ENCODE measurements around the gene SMYD1. TPM values are rescaled to one million over a fixed set of nuclear protein-coding genes. Genes with fewer than 3 reads are reported as not detected.

SMYD1 gene
- polyA plus RNA-seq, 1 donor from 2014 or later = not detected

DNA sequence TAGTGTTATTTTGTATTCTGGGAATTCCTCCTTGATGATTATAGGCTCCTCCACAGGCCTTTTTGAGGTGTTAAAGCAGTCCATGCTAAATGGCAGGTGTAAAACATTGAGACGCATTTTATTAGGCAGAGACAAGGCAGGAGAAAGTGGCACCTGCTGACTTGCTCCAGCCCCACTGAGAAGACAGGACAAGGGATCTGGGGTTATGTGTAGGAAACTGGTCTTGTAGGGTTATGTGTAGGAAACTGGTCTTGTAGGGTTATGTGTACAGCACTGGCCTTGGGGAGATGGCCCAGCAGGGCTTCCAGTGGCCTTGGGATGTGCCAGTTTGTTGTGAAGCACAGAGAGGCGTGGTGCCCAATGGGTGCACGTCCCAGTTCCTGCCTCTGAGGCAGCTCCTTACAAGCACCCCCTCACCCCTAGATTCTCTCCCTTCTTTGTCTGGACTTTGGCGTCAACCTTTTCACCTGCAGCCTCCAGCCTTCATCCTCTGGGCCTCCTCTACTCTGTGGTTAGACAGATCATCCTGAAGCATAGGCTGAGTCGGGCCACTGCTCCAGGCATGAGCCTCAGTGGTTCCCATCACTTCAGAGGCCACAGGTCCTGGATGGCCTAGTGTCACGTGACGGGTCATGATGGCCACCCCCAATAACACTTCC, 61.2 kb downstream of the SMYD1 start:
- no peak overlapping the region for H3K4me3 ChIP-seq (ENCODE audit: low read length)
- no peak for TF ChIP-seq EP300 (conservative IDR thresholded peaks at IDR 0.05; ENCODE audit: poor library complexity, severe bottlenecking)
- no peak overlapping the region for H2AFZ ChIP-seq (ENCODE audit: low read depth, low read length)
- H3F3A ChIP-seq (ENCODE audit: insufficient read depth, low read length, poor library complexity, severe bottlenecking) = no peaks in the 10 kb centered on the region
- H3K9me2 ChIP-seq (ENCODE audit: insufficient read depth, low read length) = no peaks in the 10 kb centered on the region
- H3K27me3 ChIP-seq (ENCODE audit: insufficient read depth, low read depth, low read length) = no peaks in the 10 kb centered on the region
- H3K36me3 ChIP-seq (ENCODE audit: insufficient read depth, low read length) = no peaks in the 10 kb centered on the region
- H3K4me2 ChIP-seq (ENCODE audit: low read length) = no peak overlapping the region
- no peaks in the 10 kb centered on the region for H3K9me3 ChIP-seq (ENCODE audit: low read length)
- H3K9ac ChIP-seq (ENCODE audit: low read length) = no peak overlapping the region
- no peaks in the 10 kb centered on the region for H3K79me2 ChIP-seq (replicated peaks; ENCODE audit: insufficient read depth, low read length)
- no peaks in the 10 kb centered on the region for H4K20me1 ChIP-seq (ENCODE audit: insufficient read depth)
- H3K27ac ChIP-seq (ENCODE audit: low read length) = no peak overlapping the region

DNA sequence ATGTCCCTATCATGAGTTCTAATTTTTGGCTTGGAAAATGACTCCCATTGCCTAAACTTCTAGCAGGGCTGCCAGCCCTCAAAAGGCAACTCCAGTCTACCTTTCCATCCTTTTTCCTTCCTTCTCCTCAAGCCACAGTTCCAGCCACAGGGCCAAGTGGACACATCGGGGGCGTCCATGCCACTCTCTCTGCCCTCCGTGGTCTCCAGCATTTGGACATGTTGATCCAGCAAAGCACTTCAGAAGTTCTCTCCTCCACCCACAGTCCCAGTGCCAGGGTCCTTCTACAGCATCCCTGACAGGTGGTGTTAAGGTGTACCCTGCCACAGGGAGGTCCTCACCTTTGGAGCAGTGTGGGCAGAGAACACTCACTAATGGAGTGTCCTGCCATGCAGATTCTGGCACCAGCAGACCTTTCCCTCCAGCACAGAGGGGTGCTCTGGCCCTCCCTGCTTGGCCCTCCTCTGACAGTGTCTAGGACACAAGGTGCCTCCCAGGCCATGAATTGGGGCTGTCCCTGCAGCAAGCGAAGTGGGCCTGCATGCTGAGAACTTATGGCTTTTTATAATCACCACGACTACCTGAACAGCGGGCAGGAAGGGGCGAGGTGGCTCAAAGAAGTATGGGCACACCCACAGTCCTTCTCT, 61.8 kb downstream of the SMYD1 start:
- Histone ChIP-seq H2AFZ (ENCODE audit: low read depth, low read length) (no peak overlapping the region), H3K27ac (ENCODE audit: low read length) (no peak overlapping the region), H3K9me2 (ENCODE audit: insufficient read depth, low read length) (no peaks in the 10 kb centered on the region), H3K4me2 (ENCODE audit: low read length) (no peak overlapping the region), H3K27me3 (ENCODE audit: insufficient read depth, low read depth, low read length) (no peaks in the 10 kb centered on the region), H3F3A (ENCODE audit: insufficient read depth, low read length, poor library complexity, severe bottlenecking) (no peaks in the 10 kb centered on the region), H3K4me3 (ENCODE audit: low read length) (no peak overlapping the region), H3K79me2 (replicated peaks; ENCODE audit: insufficient read depth, low read length) (no peaks in the 10 kb centered on the region), H3K36me3 (ENCODE audit: insufficient read depth, low read length) (no peaks in the 10 kb centered on the region), H3K9me3 (ENCODE audit: low read length) (no peaks in the 10 kb centered on the region), H3K9ac (ENCODE audit: low read length) (no peak overlapping the region), H4K20me1 (ENCODE audit: insufficient read depth) (no peaks in the 10 kb centered on the region)
- TF ChIP-seq, protein P1, sequence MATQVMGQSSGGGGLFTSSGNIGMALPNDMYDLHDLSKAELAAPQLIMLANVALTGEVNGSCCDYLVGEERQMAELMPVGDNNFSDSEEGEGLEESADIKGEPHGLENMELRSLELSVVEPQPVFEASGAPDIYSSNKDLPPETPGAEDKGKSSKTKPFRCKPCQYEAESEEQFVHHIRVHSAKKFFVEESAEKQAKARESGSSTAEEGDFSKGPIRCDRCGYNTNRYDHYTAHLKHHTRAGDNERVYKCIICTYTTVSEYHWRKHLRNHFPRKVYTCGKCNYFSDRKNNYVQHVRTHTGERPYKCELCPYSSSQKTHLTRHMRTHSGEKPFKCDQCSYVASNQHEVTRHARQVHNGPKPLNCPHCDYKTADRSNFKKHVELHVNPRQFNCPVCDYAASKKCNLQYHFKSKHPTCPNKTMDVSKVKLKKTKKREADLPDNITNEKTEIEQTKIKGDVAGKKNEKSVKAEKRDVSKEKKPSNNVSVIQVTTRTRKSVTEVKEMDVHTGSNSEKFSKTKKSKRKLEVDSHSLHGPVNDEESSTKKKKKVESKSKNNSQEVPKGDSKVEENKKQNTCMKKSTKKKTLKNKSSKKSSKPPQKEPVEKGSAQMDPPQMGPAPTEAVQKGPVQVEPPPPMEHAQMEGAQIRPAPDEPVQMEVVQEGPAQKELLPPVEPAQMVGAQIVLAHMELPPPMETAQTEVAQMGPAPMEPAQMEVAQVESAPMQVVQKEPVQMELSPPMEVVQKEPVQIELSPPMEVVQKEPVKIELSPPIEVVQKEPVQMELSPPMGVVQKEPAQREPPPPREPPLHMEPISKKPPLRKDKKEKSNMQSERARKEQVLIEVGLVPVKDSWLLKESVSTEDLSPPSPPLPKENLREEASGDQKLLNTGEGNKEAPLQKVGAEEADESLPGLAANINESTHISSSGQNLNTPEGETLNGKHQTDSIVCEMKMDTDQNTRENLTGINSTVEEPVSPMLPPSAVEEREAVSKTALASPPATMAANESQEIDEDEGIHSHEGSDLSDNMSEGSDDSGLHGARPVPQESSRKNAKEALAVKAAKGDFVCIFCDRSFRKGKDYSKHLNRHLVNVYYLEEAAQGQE (IDR thresholded peaks at IDR 0.05; ENCODE audit: borderline replicate concordance) = no peak
- no peak for TF ChIP-seq RAD21 (conservative IDR thresholded peaks at IDR 0.05)
- TF ChIP-seq TAF1 (IDR thresholded peaks at IDR 0.05; ENCODE audit: low read depth) = no peak
- TF ChIP-seq MXI1 (conservative IDR thresholded peaks at IDR 0.05; ENCODE audit: poor library complexity, severe bottlenecking) = no peak
- no peak for TF ChIP-seq POLR2AphosphoS5 (IDR thresholded peaks at IDR 0.05)
- TF ChIP-seq, protein P2, sequence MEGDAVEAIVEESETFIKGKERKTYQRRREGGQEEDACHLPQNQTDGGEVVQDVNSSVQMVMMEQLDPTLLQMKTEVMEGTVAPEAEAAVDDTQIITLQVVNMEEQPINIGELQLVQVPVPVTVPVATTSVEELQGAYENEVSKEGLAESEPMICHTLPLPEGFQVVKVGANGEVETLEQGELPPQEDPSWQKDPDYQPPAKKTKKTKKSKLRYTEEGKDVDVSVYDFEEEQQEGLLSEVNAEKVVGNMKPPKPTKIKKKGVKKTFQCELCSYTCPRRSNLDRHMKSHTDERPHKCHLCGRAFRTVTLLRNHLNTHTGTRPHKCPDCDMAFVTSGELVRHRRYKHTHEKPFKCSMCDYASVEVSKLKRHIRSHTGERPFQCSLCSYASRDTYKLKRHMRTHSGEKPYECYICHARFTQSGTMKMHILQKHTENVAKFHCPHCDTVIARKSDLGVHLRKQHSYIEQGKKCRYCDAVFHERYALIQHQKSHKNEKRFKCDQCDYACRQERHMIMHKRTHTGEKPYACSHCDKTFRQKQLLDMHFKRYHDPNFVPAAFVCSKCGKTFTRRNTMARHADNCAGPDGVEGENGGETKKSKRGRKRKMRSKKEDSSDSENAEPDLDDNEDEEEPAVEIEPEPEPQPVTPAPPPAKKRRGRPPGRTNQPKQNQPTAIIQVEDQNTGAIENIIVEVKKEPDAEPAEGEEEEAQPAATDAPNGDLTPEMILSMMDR (IDR thresholded peaks at IDR 0.05; ENCODE audit: poor library complexity, severe bottlenecking) = no peak
- TF ChIP-seq EP300 (conservative IDR thresholded peaks at IDR 0.05; ENCODE audit: poor library complexity, severe bottlenecking) = no peak

Measured in neural cell (in vitro differentiated cells).